ENCODE data around the gene UBR3.

- TF ChIP-seq CTCF (IDR thresholded peaks at IDR 0.05; ENCODE audit: poor library complexity, severe bottlenecking) (no peak), REST (IDR thresholded peaks at IDR 0.05; ENCODE audit: borderline replicate concordance) (no peak), EP300 (conservative IDR thresholded peaks at IDR 0.05; ENCODE audit: poor library complexity, severe bottlenecking) (no peak), POLR2AphosphoS5 (IDR thresholded peaks at IDR 0.05) (no peak)
Observed at GRCh38 chr2:169892951-169893350, 65.7 kb downstream of the UBR3 start.
